Glutamatergic neuron (in vitro differentiated cells): Measurements from ENCODE around the gene SPACA7. TPM values are rescaled to one million over a fixed set of nuclear protein-coding genes. Genes with fewer than 3 reads are reported as not detected.

Experiments used
- DNase-seq: peaks from one replicate; pipeline ENCODE4 v3.0.0; 2022
- H3K27ac Mint-ChIP-seq: one replicate; pipeline ENCODE4 v1.8.0; 2020; ENCODE audit warnings: mild to moderate bottlenecking, mixed read lengths, inconsistent platforms; ENCODE audit not compliant: unreplicated experiment
- H3K27me3 Mint-ChIP-seq: one replicate; pipeline ENCODE4 v1.8.0; 2020; ENCODE audit warnings: mild to moderate bottlenecking, moderate library complexity, mixed read lengths, inconsistent platforms; ENCODE audit not compliant: unreplicated experiment
- H3K36me3 Mint-ChIP-seq: one replicate; pipeline ENCODE4 v1.8.0; 2020; ENCODE audit warnings: mild to moderate bottlenecking, mixed read lengths, inconsistent platforms; ENCODE audit not compliant: unreplicated experiment
- H3K4me1 Mint-ChIP-seq: one replicate; pipeline ENCODE4 v1.8.0; 2020; ENCODE audit warnings: mild to moderate bottlenecking, low read depth, mixed read lengths, inconsistent platforms; ENCODE audit not compliant: unreplicated experiment
- H3K4me3 Mint-ChIP-seq: one replicate; pipeline ENCODE4 v1.8.0; 2020; ENCODE audit warnings: mild to moderate bottlenecking, mixed read lengths, inconsistent platforms; ENCODE audit not compliant: unreplicated experiment
- H3K9me3 Mint-ChIP-seq: one replicate; pipeline ENCODE4 v1.8.0; 2020; ENCODE audit warnings: mild to moderate bottlenecking, moderate library complexity, mixed read lengths, inconsistent platforms; ENCODE audit not compliant: unreplicated experiment
- total RNA-seq: library from RNA; stranded (reverse); fragmentation: NEBNext Ultra II Directional; extraction: Animal tissue kit (Norgen Biotek cat#: 25700); gene quantifications from one replicate; pipeline ENCODE4 v1.2.1, GENCODE V29; 2021; ENCODE audit not compliant: unreplicated experiment
- TF ChIP-seq, protein P1 (sequence below): fragments of 200-600 bp; sonication (generic); IDR thresholded peaks from one replicate; pipeline ENCODE4 v1.5.0; 2021; ENCODE audit not compliant: partially characterized antibody, unreplicated experiment

The SPACA7 gene
- total RNA-seq, 1 donor from 2014 or later, result not detected

DNA sequence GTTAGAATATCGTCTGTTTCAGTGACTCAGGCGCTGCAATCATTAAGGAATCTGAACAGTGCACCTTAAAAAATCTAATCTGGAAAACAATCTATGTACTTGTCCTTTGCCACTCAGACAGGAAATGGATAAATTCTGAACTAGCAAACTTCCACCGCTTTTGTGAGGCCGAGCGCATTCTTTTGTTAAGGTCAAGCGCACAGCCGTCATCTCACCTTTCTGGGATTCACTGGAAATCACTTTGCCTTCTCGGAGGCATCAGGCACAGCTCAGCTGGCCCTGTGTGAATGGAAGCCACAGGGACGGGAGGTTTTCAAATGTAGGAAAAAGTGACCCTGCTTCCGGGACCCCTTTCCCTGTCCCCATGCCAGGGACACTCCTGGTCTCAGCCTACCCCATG is 28.2 kb upstream of the SPACA7 start:
- H3K27me3 Mint-ChIP-seq, result peaks cover 6% of the 10 kb centered on the region
- DNase-seq, result no peak
- H3K4me3 Mint-ChIP-seq, result no peak overlapping the region
- H3K36me3 Mint-ChIP-seq, result no peaks in the 10 kb centered on the region
- TF ChIP-seq, protein P1, sequence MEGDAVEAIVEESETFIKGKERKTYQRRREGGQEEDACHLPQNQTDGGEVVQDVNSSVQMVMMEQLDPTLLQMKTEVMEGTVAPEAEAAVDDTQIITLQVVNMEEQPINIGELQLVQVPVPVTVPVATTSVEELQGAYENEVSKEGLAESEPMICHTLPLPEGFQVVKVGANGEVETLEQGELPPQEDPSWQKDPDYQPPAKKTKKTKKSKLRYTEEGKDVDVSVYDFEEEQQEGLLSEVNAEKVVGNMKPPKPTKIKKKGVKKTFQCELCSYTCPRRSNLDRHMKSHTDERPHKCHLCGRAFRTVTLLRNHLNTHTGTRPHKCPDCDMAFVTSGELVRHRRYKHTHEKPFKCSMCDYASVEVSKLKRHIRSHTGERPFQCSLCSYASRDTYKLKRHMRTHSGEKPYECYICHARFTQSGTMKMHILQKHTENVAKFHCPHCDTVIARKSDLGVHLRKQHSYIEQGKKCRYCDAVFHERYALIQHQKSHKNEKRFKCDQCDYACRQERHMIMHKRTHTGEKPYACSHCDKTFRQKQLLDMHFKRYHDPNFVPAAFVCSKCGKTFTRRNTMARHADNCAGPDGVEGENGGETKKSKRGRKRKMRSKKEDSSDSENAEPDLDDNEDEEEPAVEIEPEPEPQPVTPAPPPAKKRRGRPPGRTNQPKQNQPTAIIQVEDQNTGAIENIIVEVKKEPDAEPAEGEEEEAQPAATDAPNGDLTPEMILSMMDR, result no peak
- peaks cover 5% of the 10 kb centered on the region for H3K9me3 Mint-ChIP-seq
- H3K4me1 Mint-ChIP-seq, result peaks cover 24% of the 10 kb centered on the region
- no peak overlapping the region for H3K27ac Mint-ChIP-seq

DNA sequence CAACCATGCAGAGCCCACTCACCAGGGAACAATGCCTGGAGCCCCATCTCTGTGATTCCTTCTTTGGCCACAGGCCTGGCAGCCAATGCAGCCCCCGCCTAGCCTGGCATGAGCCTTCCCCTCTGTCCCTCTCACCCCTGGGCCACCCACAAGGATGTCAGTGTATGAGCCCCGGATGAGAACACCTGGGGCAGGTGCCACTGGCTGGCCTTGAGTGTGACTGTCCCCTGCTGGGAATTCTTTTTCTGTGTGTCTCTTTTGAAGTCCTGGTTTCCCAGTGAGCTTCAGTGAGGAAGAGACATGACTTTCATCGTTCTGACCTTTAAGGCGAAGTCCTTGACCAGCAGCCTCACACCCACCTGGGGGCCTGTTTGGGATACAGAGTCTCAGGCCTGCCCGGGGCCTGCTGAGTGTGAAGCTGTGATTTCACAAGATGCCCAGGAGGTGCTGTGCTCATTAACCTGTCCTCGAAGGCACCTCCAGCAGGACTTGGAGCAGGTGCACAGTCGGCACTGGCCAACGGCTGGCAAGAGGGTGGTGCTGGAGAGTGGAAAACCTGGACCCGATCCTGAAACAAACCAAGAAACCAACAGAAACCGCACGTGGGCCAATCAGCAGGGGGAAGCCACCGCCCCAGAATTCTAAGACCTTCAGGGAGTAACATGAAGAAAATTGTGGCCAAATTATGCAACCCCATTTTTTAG is 27.4 kb upstream of the SPACA7 start:
- no peak overlapping the region for H3K4me3 Mint-ChIP-seq
- H3K36me3 Mint-ChIP-seq, result no peaks in the 10 kb centered on the region
- peaks cover 24% of the 10 kb centered on the region for H3K4me1 Mint-ChIP-seq
- no peak overlapping the region for H3K27ac Mint-ChIP-seq
- TF ChIP-seq, protein P1, result no peak
- no peak for DNase-seq
- peaks cover 5% of the 10 kb centered on the region for H3K9me3 Mint-ChIP-seq
- H3K27me3 Mint-ChIP-seq, result peaks cover 9% of the 10 kb centered on the region

DNA sequence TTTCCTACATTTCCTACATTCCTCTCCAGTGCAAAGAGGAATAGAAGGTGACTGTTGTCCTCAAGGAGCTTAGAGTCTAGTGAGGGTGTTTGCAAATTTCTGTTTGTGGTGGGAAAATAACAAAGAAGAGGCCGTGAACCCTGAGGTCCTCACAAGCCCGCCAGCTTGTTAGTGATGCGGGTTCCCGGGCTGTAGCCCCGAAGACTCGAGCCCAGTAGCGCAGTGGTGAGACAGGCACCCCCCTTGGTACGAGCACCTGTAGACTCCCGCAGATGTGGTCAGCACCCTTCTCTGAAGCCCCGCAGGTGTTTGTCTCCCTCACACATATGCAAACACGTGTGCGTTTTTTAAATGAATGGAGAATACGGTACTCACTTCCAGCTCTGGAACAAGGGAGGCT is 26.5 kb upstream of the SPACA7 start:
- H3K27me3 Mint-ChIP-seq, result peaks cover 9% of the 10 kb centered on the region
- H3K36me3 Mint-ChIP-seq, result no peaks in the 10 kb centered on the region
- no peak overlapping the region for H3K27ac Mint-ChIP-seq
- H3K4me3 Mint-ChIP-seq, result no peak overlapping the region
- no peak for DNase-seq
- peaks cover 17% of the 10 kb centered on the region for H3K4me1 Mint-ChIP-seq
- TF ChIP-seq, protein P1, result no peak
- peaks cover 5% of the 10 kb centered on the region for H3K9me3 Mint-ChIP-seq

DNA sequence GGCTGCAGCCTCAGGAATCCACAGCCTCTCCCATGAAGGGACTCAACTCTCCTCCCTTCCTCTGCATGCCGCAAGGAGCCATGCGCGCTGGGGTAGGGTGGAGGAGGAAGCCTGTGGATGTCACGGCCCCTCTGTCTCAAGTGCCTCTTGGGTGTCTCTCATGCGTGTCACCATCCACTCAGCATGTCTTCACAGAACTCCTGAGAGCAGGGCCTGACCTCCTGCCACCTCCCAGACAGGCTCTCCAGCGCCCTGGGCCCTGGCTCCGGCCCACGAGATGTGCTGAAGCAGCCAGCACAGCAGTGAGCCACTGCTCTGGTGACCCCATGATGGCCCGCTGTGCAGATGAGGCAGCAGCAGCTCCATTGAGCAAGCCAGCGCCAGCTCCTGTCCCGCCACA is 25.9 kb upstream of the SPACA7 start:
- TF ChIP-seq, protein P1, result no peak
- peaks cover 15% of the 10 kb centered on the region for H3K4me1 Mint-ChIP-seq
- no peak overlapping the region for H3K27ac Mint-ChIP-seq
- H3K4me3 Mint-ChIP-seq, result no peak overlapping the region
- peaks cover 5% of the 10 kb centered on the region for H3K9me3 Mint-ChIP-seq
- DNase-seq, result no peak
- no peaks in the 10 kb centered on the region for H3K36me3 Mint-ChIP-seq
- peaks cover 6% of the 10 kb centered on the region for H3K27me3 Mint-ChIP-seq

DNA sequence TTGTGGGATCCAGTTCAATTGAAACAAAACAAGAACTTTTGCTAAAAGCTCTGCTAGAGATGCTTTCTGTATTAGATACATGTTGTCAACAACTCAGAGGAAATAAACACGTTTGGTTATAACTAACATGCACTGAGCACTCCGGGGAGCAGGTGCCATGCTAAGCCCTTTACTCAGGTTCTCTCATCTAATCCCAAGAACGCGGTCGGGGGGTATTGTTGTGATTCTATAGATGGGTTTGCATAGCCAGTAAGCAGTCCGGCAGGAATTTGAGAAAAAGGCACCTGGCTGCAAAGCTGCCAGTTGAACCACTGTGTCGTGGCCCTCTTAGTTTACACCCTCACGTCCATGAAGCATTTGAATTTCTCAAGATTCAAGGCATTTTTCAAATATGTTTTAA is 24.3 kb upstream of the SPACA7 start:
- no peak overlapping the region for H3K4me3 Mint-ChIP-seq
- peaks cover 2% of the 10 kb centered on the region for H3K9me3 Mint-ChIP-seq
- H3K27ac Mint-ChIP-seq, result no peak overlapping the region
- peaks cover 4% of the 10 kb centered on the region for H3K27me3 Mint-ChIP-seq
- DNase-seq, result no peak
- H3K4me1 Mint-ChIP-seq, result peaks cover 4% of the 10 kb centered on the region
- TF ChIP-seq, protein P1, result no peak
- no peaks in the 10 kb centered on the region for H3K36me3 Mint-ChIP-seq
